Measurements from ENCODE around the gene CXorf65.
A peak's percentile ranks its signal among the peaks of the same experiment; 100 is the strongest.

CXorf65 gene
- total RNA-seq: 0 to 0.44 (median 0.18) reads per million in 4 experiments

DNA sequence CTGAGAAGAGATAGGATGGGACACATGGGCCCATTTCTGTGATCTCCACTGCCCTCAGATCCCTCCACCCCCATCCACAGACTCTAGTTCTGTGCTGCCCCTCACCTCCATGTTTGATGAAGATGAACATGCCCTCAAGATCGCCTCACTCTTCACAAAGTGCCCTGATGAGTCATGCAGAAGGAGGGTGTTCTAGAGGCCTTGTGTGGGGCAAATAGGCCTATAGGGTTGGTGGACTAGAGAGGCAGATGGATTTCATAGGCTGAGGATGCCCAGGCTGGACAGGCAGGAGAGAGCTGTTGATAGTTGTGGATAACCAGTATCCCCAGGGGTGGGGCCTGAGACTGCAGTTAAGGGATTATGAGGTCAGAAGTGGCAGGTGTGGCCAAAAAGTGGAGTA lies at the start of gene CXorf65:
TSS of gene CXorf65 (minus strand) at position 314 of the 400 bp plus-strand sequence. CDS start at position 130, 184 bp downstream.
- no peak for DNase-seq

DNA sequence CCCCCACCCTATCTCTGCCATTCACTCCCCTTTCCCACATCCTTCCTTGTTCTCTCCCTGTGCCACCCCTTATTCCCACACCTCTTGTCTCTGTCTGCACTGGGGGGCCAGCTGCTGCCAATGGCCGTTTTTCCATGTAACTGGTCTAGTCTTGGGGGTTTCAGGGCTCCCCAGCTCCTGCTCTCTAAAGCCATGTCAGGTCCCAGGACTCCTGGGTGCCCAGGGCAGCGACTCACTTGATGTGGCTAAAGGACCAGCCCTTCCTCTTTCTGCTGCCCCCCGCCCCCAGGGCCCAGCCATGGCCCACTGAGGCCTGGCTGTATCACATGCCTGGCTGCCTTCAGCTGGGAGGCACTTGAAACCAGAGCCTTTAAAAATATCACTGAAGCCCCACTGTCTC lies 48.1 kb upstream of the CXorf65 start:
- DNase-seq: no peak

DNA sequence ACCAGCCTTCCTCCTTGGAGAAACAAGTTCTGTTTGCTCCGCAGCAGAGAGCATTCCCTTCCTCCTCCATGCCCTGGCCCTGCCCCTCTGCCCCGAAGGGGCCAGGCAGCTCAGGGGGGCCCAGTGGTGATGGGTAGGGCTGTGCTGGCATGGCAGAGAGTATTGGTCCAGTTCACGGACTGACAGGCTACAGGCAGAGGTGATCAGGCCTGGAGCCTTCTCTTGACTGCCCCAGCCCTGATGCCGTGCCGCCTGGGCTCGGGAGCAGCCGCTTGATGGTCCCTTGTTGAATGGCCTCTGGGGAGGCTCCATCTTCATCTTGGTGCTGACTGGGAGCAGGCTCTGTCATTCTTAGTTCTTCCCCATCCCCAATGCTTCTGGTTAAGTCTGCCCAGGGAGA lies 47.7 kb upstream of the CXorf65 start:
- DNase-seq: no peak

DNA sequence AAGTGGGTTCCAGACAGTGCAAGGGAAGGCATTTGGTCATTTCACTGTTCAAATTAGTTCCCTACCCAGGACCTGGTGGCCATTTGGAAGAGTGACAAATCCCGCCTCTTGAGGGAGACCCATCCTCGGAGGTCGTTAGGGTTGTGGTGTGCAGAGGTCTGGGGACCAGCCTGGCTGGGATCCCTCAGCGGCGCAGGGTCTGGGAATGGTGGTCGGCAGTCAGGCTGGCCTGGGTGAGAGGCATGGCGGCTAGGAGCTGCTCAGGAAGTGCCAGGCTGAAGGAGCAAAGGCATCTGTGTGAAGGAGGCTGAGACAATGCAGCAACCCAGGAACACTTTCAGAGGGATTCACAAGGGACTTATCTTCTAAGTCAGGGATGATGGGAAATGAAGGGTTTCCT lies 44.8 kb upstream of the CXorf65 start:
- DNase-seq: no peak

DNA sequence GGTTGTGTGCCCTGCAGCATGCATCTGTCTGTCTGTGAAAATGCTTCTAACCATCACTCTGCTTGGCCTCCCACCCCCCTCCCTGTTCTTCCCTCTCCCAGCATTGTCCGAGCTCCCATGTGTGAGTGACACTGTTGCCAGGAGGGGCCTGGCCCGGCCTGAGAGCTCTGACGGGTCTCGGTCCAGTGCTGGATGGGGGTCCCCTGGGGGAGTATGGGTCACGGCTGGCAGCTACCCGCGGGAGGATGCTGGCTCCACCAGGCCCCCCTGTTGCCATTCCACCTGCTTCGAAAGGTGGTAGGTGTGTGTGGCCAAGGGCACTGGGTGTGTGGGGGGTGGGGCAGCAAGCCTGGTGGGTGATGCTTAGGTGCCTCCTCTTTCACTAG lies 41.7 kb upstream of the CXorf65 start:
- DNase-seq: no peak

DNA sequence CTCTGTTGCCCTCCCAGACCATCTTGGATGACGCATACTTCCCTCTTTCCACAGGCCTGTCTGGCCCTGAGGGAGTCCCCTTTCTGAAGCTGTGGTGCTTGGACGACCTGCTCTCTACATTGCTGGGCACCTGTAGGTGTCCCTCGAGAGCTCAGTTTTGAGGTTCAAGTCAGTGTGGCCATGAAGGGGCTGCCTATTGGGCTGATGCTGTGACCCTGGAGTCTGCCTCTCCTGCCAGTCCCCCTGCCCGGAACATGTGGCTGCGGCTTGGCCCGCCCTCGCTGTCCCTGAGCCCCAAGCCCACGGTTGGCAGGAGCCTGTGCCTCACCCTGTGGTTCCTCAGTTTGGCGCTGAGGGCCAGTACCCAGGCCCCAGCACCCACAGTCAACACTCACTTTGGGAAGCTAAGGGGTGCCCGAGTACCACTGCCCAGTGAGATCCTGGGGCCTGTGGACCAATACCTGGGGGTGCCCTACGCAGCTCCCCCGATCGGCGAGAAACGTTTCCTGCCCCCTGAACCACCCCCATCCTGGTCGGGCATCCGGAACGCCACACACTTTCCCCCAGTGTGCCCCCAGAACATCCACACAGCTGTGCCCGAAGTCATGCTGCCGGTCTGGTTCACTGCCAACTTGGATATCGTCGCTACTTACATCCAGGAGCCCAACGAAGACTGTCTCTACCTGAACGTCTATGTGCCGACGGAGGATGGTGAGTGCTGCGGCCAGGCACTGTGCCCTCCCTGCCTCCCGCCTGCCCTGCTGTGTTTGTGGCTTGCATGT lies 41.1 kb upstream of the CXorf65 start:
- no peak for DNase-seq

DNA sequence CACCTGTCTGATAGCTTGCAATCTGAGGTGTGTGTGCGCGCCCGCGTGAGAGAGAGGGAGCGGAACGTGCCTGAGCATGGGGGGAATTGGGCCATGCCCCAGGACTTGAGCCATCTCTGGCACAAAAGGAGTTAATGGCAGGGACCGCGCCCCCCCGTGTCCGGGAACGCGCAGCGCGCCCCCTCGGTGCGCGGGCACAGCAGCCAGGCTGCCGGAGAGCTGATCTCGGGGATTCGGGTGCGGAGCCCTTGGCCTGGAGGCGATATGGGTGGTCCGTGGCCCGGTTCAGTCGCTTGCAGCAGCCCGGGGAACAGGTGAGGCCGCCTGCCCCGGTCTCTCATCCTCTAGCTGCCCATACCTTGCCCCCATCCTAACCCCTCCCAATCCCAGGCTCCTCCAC lies 38.1 kb upstream of the CXorf65 start, which contains the start of gene NLGN3:
TSS of gene NLGN3 (plus strand) at position 191 of the 400 bp plus-strand sequence. CDS start 2,909 bp downstream, outside the sequence.
- no peak for DNase-seq

DNA sequence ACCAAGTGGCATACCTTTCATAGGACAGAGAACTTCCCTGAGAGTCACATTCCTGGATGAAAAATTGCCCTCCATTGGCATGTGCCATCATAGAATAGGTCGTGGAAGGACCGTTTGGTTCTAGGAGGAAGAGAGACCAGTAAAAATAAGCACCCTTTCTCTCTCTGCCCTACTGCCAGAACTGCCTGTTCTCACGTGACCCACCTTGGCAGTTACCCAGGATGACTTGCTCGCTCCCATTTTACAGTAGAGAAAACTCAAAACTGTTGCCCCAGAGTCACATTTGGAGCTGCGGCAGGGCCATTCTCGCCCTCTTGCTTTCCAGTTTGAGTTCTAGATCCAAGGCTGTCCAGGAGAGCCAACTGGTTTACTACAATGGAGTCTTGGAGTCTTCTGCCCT lies 37.0 kb upstream of the CXorf65 start:
- DNase-seq: no peak

DNA sequence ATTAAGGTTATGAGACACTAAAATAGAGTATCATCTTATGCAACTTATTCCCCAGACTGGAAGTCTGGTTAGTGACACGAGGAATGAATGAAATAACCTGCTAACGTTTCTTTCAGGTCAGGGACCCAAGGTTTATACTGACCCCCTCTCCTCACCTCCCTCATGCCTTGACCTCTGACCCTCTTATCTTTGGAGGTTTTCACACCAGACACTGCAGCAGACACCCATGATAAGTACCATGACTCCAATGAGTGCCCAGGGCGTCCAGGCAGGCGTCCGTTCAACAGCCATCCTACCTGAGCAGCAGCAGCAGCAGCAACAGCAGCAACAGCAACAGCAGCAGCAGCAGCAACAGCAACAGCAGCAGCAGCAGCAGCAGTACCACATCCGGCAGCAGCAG lies 33.9 kb upstream of the CXorf65 start:
- DNase-seq: no peak

DNA sequence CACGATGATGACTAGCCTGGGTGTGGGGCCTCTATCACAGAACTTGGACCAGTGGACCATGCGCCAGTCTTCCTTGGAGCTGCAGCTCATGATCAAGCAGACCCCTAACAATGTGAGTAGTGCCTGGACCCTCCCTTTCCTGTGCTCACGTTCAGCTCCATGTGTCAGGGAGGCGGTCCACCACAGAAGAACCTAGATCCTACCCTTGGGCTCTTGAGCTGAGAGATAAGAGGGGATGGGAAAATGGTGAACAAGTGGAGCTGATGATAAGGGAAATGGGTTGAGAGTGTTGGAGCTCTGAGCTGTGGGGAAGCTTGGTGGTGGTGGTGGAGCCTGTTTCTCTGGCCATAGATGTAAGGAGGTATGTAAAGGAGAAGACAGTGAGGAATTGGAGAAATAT lies 25.0 kb upstream of the CXorf65 start:
- DNase-seq: no peak

DNA sequence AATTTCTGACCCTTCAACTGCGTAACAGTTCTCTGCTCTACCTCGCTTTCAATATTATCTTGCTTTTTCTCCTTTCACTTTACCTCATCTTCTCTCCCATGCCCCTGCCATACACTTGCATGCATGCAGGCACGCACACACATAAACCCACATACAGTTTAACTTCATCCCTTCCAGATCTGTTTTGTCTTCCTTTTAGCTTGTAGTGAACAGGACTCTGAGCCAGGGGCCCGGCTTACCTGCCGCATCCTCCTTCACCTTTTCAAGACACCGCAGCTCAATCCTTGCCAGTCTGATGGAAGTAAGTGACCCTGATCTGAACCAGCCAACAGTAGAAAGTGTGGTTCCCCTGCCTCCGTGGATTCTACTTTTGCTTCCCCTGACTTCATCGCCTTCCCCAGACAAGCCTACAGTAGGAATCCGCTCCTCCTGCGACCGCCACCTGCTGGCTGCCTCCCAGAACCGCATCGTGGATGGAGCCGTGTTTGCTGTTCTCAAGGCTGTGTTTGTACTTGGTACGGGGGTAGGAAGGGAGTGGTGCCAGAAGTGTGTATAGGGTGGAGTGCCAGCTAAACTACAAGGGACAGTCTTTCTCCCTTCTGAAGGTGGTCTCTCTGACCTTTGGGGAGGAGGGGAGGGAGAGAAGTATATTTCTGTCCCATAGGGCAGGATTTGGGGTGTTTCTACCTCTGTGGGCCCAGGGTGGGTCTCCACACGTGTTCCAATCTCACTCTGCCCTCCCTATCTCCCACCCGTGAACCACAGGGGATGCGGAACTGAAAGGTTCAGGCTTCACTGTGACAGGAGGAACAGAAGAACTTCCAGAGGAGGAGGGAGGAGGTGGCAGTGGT lies 22.6 kb upstream of the CXorf65 start:
- DNase-seq: peak; percentile 61

DNA sequence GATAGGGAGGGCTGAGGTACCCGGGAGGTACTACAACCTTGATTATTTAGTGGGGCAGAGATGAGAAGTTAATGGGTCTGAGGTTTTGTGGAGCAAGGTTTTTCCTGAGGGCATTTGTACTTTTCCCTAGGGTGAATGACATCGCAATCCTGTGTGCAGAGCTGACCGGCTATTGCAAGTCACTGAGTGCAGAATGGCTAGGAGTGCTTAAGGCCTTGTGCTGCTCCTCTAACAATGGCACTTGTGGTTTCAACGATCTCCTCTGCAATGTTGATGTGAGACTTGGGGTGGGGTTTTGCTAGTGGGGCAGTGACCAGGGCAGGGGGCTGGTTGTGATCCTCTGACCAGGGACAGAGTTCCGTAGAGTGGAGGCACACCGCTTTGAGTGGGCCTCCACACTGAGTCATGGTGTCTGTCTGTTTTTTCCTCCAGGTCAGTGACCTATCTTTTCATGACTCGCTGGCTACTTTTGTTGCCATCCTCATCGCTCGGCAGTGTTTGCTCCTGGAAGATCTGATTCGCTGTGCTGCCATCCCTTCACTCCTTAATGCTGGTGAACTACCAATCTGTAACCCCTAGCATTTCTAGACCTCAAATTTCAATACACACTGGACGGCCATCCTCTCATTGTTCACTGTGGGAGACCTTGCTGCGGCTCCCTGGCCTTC lies 21.8 kb upstream of the CXorf65 start:
- no peak for DNase-seq

DNA sequence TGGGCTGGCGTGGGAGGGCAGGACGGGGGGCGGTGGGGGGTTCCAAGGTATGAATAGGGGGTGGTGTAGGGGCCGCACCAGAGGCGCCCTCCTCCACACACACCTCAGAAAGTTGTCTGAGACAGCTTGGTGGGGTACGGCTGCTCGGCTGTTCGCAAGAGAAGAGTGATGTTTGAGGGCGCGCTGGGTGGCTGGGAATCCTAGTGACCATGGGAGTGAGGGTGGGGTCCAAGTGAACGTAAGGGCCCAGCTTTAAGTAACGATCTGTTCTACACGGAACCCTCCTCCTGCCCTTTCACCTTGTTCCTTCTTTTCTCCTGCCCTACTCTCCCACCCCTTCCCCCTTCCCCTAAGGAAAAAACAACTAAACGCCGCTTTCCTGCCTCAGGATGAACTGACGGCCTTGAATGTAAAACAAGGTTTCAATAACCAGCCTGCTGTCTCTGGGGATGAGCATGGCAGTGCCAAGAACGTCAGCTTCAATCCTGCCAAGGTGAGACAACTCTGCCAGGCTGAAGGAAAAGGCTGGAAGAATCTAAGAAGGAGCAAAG lies 12.5 kb upstream of the CXorf65 start:
- DNase-seq: no peak

DNA sequence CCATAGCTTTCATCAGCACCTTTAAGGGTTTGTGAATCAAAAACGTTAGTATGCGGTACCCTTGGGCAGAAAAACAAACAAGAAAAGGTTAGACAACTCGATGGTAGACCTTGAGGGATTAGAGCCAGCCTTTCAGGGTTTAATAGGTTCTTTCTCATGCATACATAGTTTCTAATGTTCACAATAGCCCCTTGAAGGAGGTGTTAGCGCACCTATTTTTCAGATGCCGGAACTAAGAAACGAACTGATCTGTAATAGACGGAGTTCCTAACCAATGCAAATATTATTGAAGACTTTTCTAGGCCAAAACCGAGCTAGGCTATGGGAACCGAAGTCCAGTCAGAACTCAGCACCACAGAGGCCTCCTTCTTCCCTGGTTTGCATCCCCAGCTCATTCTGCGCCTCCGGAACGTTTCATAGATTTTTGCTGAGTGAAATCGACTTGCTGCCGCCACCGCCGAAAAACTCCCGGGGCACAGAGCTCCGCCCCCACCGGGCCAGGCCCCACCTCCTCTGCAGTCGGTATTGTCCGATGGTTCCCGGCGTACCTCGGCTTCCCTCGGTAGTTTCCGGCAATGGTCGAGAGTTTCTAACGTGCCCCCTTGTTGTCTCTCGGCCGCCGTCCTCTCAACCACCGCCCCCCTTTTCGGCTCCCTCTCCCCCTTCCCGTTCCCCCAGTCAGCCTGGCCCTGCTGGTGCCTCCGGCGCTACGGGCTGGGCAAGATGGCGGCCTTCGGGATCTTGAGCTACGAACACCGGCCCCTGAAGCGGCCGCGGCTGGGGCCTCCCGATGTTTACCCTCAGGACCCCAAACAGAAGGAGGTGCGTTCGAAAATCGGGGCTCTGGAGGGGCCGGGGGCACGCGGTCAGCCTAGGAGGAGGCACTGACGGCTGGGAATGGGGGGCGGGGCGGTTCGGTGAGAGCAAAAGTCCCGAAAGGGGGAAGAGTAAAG lies 11.8 kb upstream of the CXorf65 start, which contains the start of gene MED12:
TSS of gene MED12 (plus strand) at position 565 of the 953 bp plus-strand sequence. CDS start at position 724, 159 bp downstream.
- DNase-seq: peak; percentile 75

DNA sequence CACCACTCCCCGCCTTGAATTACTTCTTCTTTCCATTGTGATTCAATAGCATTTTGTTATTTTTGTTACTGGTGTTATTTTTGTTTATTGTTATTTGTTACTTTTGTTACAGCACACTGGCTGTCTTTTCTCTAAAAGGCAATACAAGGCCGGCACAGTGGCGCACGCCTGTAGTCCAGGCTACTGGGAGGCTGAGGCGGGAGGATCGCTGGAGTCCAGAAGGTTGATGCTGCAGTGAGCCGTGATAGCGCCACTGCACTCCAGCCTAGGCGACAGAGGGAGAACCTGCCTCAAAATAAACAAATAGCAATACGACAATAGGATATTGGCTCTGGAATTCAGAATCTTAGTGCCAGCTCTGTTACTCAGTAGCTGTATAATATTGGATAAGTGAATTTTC lies 10.8 kb upstream of the CXorf65 start:
- no peak for DNase-seq

DNA sequence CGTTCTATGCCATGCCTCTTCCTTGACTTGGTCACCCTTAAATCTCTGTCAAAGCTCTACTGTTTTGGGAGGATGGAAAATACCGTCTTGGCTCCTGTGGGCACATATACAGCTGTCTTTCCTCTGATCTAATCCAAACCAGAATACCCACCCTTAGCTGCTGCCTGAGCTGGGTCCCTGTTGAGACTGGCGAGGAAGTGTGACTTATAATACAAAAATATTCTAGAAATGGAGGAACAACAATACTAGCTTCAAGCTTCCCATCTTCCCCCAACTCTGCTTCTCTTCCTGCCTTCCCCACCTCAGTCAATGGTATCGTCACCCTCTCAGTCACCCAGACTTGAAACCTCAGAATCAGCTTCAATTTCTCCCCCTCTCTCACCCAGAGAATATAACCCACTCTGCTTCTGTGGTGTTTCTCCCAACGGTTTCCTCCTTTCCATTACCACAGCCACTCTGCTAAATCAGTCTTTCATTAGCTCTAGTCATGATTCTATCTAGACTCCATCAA lies 5.4 kb upstream of the CXorf65 start:
- DNase-seq: peak; percentile 13

DNA sequence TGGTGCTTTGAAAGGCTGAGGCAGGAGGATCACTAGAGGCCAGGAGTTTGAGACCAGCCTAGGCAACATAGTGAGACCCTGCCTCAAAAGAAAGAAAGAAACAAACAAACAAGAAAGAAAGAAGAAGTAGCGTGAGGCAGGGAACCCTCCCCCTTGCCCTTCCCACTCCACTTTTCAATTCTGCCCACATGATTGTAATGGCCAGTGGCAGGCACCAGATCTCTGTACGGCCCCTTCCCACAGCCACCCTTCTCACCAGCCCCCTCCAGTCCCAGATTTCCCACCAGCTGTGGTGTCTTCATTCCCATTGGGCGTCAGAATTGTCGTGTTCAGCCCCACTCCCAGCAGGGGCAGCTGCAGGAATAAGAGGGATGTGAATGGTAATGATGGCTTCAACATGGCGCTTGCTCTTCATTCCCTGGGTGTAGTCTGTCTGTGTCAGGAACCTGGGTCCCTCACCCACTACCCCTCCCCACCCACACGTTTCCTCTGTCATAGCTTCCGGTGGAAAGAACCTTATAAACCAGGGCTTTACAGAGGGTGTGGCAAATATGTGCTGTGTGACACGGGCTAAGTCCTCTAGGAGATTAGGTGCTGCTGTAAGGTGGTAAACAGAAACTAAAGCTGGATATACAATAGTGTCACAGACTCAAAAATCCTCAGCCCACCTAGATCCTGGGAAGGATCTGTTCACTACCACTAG lies 4.8 kb upstream of the CXorf65 start, which contains the start of gene IL2RG:
TSS of gene IL2RG (minus strand) at position 437 of the 703 bp plus-strand sequence. CDS start at position 399, 38 bp downstream.
- peak; percentile 66 for DNase-seq

DNA sequence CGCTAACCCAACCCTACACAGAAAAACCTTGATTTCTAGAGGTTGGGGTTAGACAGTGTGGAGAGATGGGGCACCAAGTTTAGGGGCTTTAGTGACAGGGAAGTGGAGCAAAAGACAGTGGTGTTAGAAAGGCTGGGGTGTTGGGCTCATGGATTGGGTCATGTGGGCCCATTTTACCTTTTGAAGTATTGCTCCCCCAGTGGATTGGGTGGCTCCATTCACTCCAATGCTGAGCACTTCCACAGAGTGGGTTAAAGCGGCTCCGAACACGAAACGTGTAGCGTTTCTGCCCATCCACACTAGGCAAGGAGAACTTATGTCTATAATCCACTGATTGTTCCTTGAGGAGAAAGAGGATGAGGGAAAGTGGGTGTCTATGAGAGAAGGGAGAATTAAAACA lies 2.5 kb upstream of the CXorf65 start:
- no peak for DNase-seq

DNA sequence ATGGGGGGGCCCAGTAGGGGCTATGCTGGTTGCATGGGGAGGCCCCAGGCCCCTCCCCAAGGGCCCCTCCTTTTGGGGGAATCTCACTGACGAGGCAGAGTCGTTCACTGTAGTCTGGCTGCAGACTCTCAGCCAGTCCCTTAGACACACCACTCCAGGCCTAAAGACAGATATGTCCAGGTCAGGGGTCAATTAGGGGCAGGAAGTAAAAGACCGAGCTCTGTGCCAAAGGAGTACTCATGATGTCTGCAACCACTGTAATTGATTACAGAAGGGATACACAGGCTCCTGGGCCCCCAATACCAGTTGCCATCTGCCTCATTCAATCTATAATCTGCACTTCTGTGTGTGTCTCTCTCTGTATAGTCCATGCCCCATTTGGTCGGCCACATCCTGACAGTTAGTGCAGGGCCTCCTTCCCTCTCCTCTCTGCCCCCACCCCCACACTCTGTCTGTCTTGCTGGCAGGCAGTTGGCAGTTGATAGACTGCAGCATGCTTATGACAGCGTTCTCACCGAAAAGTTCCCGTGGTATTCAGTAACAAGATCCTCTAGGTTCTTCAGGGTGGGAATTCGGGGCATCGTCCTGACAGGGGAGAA lies 1.3 kb upstream of the CXorf65 start:
- DNase-seq: peak; percentile 5

DNA sequence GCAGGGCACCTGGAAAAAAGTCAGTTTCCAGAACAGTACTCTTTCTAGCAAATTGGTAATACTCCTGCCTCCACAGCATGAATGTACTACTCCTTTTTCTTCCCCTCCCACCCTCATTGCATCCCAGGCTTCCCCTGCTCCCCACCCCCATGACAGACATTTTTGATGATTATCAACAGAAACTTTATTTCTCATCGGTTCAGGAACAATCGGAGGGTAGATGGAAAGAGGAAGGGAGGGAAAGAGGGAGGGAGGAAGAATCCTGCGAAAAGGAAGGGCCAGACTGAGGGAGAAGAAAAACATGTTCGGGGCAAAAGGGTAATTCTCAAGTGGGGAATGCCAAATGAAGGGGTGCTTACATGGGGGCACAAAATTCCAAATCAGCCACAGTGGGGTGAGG lies 705 bp upstream of the CXorf65 start:
- DNase-seq: no peak
